Activated effector memory CD4-positive, alpha-beta T cell treated with Interleukin-2 at 50 U/mL for 16 hours (primary cell): ENCODE measurements around the gene DGKI.

Source experiments
- DNase-seq: peaks from one replicate; pipeline ENCODE4 v3.0.0-alpha.2; 2020

The DGKI gene

DNA sequence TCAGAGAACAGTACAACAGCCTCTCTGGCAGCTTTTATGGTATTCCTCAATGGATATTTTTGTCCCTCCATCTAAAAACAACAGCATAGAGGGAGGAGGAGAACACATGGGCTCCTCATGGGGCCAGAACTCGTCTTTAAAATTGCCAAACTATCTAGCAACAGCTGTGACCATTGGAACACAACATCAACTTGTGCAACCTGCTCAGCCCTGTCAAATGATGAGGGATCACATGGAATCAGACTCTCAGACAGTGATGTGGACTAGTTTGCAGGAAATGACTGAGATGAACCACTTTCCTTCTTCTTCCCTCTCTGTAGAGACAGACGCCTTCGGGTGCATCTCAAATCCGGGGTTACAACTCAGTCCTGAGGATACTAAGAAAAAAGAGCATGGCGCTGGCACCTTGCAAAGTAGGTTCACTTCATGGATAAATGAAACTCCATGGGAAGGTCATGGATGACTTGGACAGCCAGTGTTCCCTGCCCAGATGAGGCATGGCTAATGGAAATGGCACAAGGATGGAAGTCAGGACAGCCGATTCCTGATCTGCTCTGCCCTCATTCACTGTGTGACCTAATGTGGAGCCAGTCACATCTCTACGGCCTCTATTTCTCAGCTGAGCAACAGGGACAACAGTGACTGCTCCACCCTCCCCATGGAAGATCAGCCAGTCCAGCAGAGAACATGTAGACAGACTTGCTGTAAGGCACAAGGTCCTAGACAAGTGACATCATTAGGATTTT lies 24.6 kb upstream of the DGKI start:
- DNase-seq, result no peak

- no peak for DNase-seq
Measured at GRCh38 chr7:137870684-137871083, 23.9 kb upstream of the DGKI start.

DNA sequence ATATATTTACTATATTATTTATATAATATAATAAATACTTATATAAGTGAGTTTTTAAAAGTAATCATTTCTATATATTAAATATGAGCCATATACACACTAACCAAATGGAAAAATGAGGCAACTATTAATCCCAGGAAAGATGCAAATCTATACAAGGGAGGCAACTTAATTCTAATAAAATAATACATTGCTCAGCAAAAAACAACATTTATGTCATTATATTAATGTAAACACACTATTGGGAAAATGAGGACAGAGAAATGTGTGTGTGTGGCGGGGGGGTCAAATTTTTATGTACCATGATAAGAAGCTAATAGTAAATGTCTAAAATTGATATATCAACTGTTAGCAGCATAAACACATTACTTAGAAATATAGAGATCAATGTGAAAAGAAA lies 23.3 kb upstream of the DGKI start:
- no peak for DNase-seq

GRCh38 chr7:137869260-137869659 lies 22.5 kb upstream of the DGKI start:
- DNase-seq, result no peak

DNA sequence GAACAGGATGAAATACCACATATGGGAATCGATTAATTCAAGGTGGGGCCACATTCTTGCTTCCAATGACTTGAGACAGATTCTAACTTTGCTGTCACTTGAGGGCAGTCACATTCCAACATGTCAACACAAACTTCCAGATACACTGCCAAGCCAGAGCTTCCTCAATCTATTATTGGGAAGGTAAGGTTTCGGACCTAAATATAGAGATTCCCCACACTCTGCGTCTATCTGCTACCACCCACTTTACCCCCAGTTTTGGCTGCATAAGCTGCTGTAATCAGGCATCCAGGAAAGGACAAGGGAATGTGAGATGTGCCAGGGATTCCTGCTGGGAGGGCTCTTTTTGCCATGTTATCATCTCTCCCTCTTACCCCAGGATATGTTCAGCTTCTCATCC lies 20.5 kb upstream of the DGKI start:
- DNase-seq, result no peak

- DNase-seq, result no peak
Measured at GRCh38 chr7:137865764-137866163, 19.0 kb upstream of the DGKI start.

DNA sequence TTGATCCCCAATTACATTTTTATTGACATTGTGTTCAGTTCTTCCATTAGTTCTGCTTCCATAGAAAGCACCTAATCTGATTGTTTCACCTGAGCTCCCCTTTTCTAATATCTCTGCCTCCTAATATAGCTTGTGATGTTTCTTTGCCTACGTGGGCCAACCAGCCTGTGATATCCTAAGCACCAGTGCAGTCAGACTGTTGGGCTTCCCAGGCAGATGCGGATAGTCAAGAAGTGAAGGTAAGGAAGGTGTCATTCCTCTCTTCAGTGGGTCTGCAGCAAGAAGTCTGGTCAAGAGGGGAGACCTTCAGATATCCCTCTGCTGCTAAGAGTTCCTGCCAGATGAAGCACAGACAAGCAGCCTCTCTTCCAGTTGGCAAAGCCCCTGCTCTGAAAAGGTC lies 16.2 kb upstream of the DGKI start:
- DNase-seq, result no peak

GRCh38 chr7:137862358-137862757 lies 15.6 kb upstream of the DGKI start:
- DNase-seq, result no peak

- DNase-seq, result no peak
Measured at GRCh38 chr7:137860542-137860941, 13.8 kb upstream of the DGKI start.

DNA sequence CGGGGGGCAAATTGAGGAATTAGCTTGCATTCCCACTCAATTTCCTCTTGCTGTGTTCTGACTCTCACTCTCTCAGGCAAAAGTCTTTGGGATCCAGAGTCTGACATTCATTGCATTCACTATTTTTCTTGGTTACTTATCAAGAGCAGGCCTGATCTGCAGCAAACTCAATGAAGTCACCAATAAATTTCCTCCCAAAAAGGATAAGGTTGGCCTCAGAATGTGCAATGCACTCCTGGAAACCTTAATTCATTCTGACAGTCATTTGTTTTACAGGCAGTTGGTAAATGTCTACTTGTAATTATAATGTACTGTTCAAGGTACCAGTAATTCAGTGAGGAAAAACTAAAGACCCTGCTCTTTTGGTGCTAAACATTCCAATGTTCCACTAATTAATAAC lies 6.3 kb upstream of the DGKI start:
- no peak for DNase-seq

DNA sequence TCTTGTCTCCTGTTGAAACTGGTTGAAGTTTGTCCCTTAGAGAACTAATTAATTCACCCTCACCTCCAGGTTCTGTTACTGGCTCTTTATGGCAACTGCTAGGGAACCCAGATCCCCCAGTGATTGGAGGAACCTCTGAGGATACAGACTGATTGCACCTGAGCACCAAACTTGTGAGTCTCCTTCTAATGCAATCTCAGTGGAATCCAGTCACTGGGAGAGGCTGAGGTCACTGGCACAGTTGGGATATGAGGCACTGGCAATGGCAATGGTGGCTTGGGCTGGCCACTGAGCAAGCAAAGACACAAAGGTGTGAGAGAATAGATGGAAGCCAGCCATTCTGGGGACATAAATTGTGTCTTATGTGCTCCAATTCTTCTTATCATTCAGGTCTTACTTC lies 5.3 kb upstream of the DGKI start:
- no peak for DNase-seq

DNA sequence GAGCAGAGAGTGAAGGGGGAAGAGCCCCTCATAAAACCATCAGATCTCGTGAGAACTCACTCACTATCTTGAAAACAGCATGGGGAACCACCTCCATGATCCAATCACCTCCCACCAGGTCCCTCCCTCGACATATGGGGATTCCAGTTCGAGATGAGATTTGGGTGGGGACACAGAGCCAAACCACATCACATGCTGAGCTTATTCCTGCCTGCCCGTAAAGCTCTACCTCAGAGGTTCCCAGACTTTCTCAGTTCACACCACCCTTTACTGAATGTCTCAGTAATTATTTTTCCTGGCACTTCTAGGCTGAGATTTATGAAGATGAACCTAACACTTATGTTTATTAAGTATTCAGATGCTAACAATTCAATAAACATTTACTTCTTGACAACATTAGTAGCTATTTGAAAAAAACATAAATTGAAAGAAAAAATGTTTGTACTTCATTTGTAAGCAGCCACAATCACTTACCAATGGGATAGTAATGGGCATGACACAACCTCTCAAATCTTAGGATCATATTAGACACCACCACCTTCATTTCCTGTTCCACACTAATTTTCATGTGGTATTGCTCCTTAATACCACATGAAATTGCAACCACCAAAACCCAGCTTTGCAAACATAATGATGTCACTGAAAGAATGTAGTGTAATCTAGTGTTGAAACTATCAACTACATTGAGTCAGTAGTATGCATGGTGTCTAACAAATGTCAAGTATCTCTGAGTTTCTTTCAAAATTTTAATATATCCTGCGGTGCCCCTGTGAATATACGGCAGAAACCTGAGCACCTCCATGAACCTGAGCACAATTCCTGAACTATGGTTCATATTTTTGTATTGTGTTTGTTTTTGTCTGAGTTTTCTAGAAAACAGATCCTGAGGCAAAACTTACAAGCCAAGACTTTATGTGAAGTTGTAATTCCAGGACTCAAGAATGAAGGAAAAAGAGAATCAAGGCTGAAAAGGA lies 4.5 kb upstream of the DGKI start:
- no peak for DNase-seq

DNA sequence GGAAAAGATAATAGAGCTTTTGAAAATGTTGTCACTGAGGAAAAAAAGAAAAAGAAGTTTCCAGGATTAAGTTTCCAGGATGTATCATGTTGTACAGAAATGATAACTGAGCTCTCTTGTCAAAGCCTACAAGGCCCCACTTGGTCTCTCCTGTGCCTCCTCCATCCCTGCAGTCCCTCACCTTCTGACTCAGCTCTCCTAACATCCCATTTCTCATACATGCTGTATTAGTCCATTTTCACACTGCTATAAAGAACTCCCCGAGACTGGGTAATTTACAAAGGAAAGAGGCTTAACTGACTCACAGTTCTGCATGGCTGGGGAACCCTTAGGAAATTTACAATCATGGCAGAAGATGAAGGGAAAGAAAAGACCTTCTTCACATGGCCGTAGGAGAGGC lies 3.8 kb upstream of the DGKI start:
- DNase-seq, result no peak

DNA sequence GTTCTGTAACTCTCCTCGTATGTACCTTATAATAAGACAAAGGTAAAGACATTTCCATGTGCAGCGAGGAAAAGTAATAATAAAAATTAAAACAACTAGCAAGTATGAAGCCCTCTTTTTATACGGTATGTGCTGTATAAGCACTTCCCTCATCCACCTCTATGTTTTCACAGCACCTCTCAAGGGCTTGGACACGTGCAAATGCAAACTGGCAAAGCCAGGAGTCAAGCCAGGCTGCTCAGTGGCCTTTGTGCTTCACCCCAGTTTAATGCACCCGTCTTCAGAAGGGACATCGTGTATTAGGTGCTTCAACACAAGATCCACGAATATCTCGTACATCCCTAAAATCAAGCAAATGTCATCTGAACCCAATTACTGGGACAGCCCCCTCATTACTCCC lies 1.3 kb upstream of the DGKI start:
- DNase-seq, result no peak

DNA sequence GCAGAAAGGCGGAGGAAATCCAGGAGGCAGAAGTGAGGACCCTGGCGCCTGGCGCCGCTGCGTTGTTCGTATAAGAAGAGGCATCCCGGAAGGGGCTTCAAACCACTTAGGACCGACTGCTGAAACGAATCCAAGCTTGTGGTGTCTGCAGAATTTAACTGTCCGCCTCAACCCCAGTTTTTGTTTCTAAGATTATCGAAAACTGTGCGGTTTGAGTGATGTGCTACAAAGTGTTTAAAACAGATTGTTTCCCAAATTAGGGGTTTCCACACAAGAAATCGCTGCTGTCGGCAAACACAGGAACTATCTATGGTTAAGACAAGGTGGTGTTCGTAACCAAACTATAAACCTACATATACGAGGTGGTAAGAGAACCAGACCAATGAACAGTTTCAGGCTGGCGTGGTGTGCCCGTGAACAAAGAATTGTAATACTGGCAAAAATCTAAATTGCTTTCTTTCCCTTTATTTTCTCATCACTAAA lies 835 bp upstream of the DGKI start:
- no peak for DNase-seq

- DNase-seq, result no peak
Measured at GRCh38 chr7:137846549-137846826, 286 bp downstream of the DGKI start.

DNA sequence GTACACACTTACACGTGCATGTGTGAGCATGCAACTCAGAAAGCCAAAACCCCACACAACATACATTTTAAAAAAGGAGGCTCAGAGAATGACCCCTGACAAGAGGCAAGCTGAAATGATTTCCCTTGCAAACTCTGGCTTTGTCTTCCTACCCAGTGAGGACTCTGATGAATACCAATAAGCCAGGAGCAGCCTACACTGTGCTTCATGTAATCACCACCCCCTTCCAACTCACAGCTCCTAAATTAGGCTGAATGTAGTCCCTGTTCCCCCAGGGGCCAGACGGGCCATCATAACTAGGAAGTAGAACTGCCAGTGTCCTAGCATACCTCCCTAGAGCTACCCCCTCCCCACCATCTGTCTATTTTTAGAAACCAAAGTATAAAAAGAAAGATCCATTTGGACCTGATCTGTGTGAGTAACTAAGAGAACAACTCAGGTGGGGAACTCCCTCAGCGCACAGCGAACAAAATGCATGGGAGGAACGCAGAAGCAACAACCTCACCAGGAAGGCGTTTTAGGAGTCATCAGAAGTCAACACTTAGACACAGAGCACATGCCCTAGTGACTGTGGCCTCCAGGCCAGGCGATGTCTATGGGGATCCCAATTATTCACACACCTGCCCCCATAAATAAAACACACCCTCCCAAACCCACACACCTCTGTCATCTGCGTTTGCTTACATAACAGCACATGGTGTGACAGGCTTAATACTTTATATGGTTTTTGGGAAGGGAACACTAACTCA lies 1.9 kb downstream of the DGKI start:
- no peak for DNase-seq

GRCh38 chr7:137839903-137840779 lies 6.6 kb downstream of the DGKI start:
- no peak for DNase-seq

DNA sequence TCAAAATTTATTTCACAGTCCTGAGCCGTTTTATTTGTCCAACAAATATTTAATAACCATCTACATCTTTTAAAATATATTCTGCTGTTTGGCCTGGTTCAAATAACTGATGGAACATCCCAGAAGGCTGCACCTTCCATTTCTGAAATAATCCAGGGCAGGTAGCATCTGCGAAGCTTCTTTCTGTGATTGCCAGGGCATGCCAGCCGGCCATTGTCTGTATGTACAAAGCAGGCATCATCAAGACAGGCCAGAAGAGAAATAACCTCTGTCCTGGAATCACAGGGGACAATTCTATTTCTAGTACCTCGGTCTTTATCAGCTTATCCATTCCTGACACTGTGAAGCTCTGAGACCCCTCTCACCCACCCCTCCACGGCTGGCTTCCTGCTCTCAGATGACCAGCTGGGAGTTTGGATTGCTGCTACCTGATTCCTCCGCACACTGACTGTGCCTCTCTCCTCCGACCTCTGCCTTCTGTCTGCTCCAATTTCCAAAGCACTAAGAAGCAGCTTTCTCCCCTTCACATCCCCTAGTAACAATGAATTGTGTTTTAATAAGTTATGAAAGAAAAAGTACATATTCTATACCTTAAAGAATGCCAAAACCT lies 8.0 kb downstream of the DGKI start:
- no peak for DNase-seq

GRCh38 chr7:137836541-137836940 lies 10.2 kb downstream of the DGKI start:
- DNase-seq, result no peak

DNA sequence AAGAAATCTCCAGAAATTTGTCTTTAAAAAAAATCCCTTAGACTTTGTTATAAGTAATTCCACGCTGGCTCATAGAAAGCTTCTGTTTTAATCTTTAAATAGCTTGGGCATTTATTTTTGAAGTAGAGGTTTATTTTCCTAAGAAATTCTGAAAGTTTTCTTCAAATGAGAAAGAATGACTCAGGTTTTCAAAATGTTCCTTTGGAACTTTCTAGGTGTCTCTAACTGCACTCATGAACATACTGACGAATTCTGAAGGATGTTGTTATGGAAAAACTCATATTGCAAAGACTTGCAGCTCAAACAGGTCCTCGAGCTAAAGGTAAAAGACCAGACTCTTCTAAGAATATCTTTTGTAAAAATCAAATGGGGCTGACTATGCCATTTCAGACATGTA lies 10.7 kb downstream of the DGKI start:
- DNase-seq, result no peak

GRCh38 chr7:137835486-137836112 lies 11.2 kb downstream of the DGKI start:
- no peak for DNase-seq
